Measurements from ENCODE around the gene ZNF606.

ZNF606 gene

GRCh38 chr19:58002384-58003173 is at the start of gene ZNF606:
ZNF606 (minus strand) TSS chr19:58002820; CDS start chr19:58001319, 1,501 bp downstream.
- DNase-seq (ENCODE audit: low read depth), result peak; percentile 91

GRCh38 chr19:58052256-58052655 is 49.6 kb upstream of the ZNF606 start:
- DNase-seq (ENCODE audit: low read depth), result no peak

- no peak for DNase-seq (ENCODE audit: low read depth)
Measured at GRCh38 chr19:58047672-58048071, 45.1 kb upstream of the ZNF606 start.

- DNase-seq (ENCODE audit: low read depth), result no peak
Measured at GRCh38 chr19:58046856-58047255, 44.2 kb upstream of the ZNF606 start.

GRCh38 chr19:58045411-58046050 is 42.9 kb upstream of the ZNF606 start:
- DNase-seq (ENCODE audit: low read depth), result no peak

- DNase-seq (ENCODE audit: low read depth), result no peak
Measured at GRCh38 chr19:58044886-58045285, 42.3 kb upstream of the ZNF606 start.

- no peak for DNase-seq (ENCODE audit: low read depth)
Measured at GRCh38 chr19:58044391-58044790, 41.8 kb upstream of the ZNF606 start.

GRCh38 chr19:58042495-58043340 is 40.1 kb upstream of the ZNF606 start:
- DNase-seq (ENCODE audit: low read depth), result no peak

GRCh38 chr19:58040751-58041525 is 38.3 kb upstream of the ZNF606 start:
- DNase-seq (ENCODE audit: low read depth), result no peak

GRCh38 chr19:58038688-58039204 is 36.1 kb upstream of the ZNF606 start:
- peak; percentile 5 for DNase-seq (ENCODE audit: low read depth)

GRCh38 chr19:58037927-58038687 is 35.5 kb upstream of the ZNF606 start:
- no peak for DNase-seq (ENCODE audit: low read depth)

- DNase-seq (ENCODE audit: low read depth), result no peak
Measured at GRCh38 chr19:58035863-58036262, 33.2 kb upstream of the ZNF606 start.

GRCh38 chr19:58034477-58034793 is 31.8 kb upstream of the ZNF606 start:
- no peak for DNase-seq (ENCODE audit: low read depth)

- peak; percentile 82 for DNase-seq (ENCODE audit: low read depth)
Measured at GRCh38 chr19:58033741-58034476, 31.3 kb upstream of the ZNF606 start, which contains the start of gene ZSCAN1. ZSCAN1 (plus strand) TSS chr19:58034025; CDS start chr19:58037837, 3,812 bp downstream.

- no peak for DNase-seq (ENCODE audit: low read depth)
Measured at GRCh38 chr19:58024661-58025060, 22.0 kb upstream of the ZNF606 start.

- DNase-seq (ENCODE audit: low read depth), result no peak
Measured at GRCh38 chr19:58022283-58022660, 19.7 kb upstream of the ZNF606 start.

GRCh38 chr19:58021541-58022282 is 19.1 kb upstream of the ZNF606 start:
- peak; percentile 58 for DNase-seq (ENCODE audit: low read depth)

- no peak for DNase-seq (ENCODE audit: low read depth)
Measured at GRCh38 chr19:58020129-58020528, 17.5 kb upstream of the ZNF606 start.

GRCh38 chr19:58014141-58014540 is 11.5 kb upstream of the ZNF606 start:
- no peak for DNase-seq (ENCODE audit: low read depth)

Measured in iris pigment epithelial cell (primary cell).